Measurements from ENCODE around the gene TSHZ2. TPM values are rescaled to one million over a fixed set of nuclear protein-coding genes. Genes with fewer than 3 reads are reported as not detected.

TSHZ2 gene
- total RNA-seq, 4 donors from 2014 or later, result 1.9 to 12.9 (median 5.0) TPM

- Histone ChIP-seq H3K4me1 (no peaks in the 10 kb centered on the region), H3K27ac (no peak overlapping the region), H3K27me3 (peaks cover 12% of the 10 kb centered on the region), H3K9me3 (no peaks in the 10 kb centered on the region), H3K36me3 (no peaks in the 10 kb centered on the region), H3K4me3 (no peak overlapping the region)
- no peak for TF ChIP-seq POLR2AphosphoS5 (IDR thresholded peaks at IDR 0.05)
- TF ChIP-seq POLR2A (IDR thresholded peaks at IDR 0.05), result no peak
- no peak for TF ChIP-seq CTCF (IDR thresholded peaks at IDR 0.05)
- no peak for TF ChIP-seq EP300 (IDR thresholded peaks at IDR 0.05; ENCODE audit: low read depth)
- DNase-seq, result no peak
- WGBS, 2 donors (ENCODE audit: low coverage in 1 of 2), result 25 to 38% methylated on average over 2 of the region's 2 CpGs
- intact Hi-C loops (cut with DNase I; ENCODE audit: low total_unique reads), result no loop called here
- in situ Hi-C loops (cut with MboI; ENCODE audit: low pct_ligation_motif_present in 1 of 4, low pct_unique_long_range_greater_than_20kb in 1 of 4, low sequenced_read_pairs in 3 of 4), result no loop called here
Observed at GRCh38 chr20:52978851-52979250, 6.7 kb downstream of the TSHZ2 start.

GRCh38 chr20:52981051-52981450 lies 8.9 kb downstream of the TSHZ2 start:
- no peak for DNase-seq
- Histone ChIP-seq H3K27ac (no peak overlapping the region), H3K4me3 (no peak overlapping the region), H3K4me1 (no peaks in the 10 kb centered on the region), H3K36me3 (no peaks in the 10 kb centered on the region), H3K27me3 (no peaks in the 10 kb centered on the region), H3K9me3 (no peaks in the 10 kb centered on the region)
- TF ChIP-seq CTCF (IDR thresholded peaks at IDR 0.05) (no peak), POLR2AphosphoS5 (IDR thresholded peaks at IDR 0.05) (no peak), EP300 (IDR thresholded peaks at IDR 0.05; ENCODE audit: low read depth) (no peak), POLR2A (IDR thresholded peaks at IDR 0.05) (no peak)
- in situ Hi-C loops (cut with MboI; ENCODE audit: low pct_ligation_motif_present in 1 of 4, low pct_unique_long_range_greater_than_20kb in 1 of 4, low sequenced_read_pairs in 3 of 4) (no loop called here), intact Hi-C loops (cut with DNase I; ENCODE audit: low total_unique reads) (no loop called here)
- WGBS, 2 donors (ENCODE audit: low coverage in 1 of 2), result 75 to 90% methylated on average over 2 to 8 of the region's 8 CpGs

GRCh38 chr20:52983726-52984450 lies 11.7 kb downstream of the TSHZ2 start:
- no peaks in the 10 kb centered on the region for H3K9me3 ChIP-seq
- H3K4me1 ChIP-seq, result no peaks in the 10 kb centered on the region
- DNase-seq, result no peak
- H3K36me3 ChIP-seq, result no peaks in the 10 kb centered on the region
- in situ Hi-C loops (cut with MboI; ENCODE audit: low pct_ligation_motif_present in 1 of 4, low pct_unique_long_range_greater_than_20kb in 1 of 4, low sequenced_read_pairs in 3 of 4), result no loop called here
- no peak overlapping the region for H3K4me3 ChIP-seq
- TF ChIP-seq POLR2A (IDR thresholded peaks at IDR 0.05) (no peak), CTCF (IDR thresholded peaks at IDR 0.05) (no peak), POLR2AphosphoS5 (IDR thresholded peaks at IDR 0.05) (no peak), EP300 (IDR thresholded peaks at IDR 0.05; ENCODE audit: low read depth) (no peak)
- WGBS, 2 donors (ENCODE audit: low coverage in 1 of 2), result 73 to 95% methylated on average over 6 to 22 of the region's 22 CpGs
- intact Hi-C loops (cut with DNase I; ENCODE audit: low total_unique reads), result no loop called here
- H3K27ac ChIP-seq, result no peak overlapping the region
- no peaks in the 10 kb centered on the region for H3K27me3 ChIP-seq

GRCh38 chr20:52984451-52984810 lies 12.3 kb downstream of the TSHZ2 start:
- Histone ChIP-seq H3K36me3 (no peaks in the 10 kb centered on the region), H3K27me3 (no peaks in the 10 kb centered on the region), H3K4me3 (no peak overlapping the region), H3K9me3 (no peaks in the 10 kb centered on the region), H3K4me1 (no peaks in the 10 kb centered on the region), H3K27ac (no peak overlapping the region)
- in situ Hi-C loops (cut with MboI; ENCODE audit: low pct_ligation_motif_present in 1 of 4, low pct_unique_long_range_greater_than_20kb in 1 of 4, low sequenced_read_pairs in 3 of 4), result no loop called here
- no peak for TF ChIP-seq EP300 (IDR thresholded peaks at IDR 0.05; ENCODE audit: low read depth)
- no peak for TF ChIP-seq POLR2A (IDR thresholded peaks at IDR 0.05)
- TF ChIP-seq POLR2AphosphoS5 (IDR thresholded peaks at IDR 0.05), result no peak
- no peak for TF ChIP-seq CTCF (IDR thresholded peaks at IDR 0.05)
- intact Hi-C loops (cut with DNase I; ENCODE audit: low total_unique reads), result no loop called here
- no peak for DNase-seq
- 50 to 85% methylated on average over 2 to 10 of the region's 10 CpGs for WGBS, 2 donors (ENCODE audit: low coverage in 1 of 2)
